Retinal pigment epithelial cell (primary cell): ENCODE measurements around the gene RAPGEF4.

Experiments
- DNase-seq: peaks from one replicate; pipeline ENCODE4 v3.0.0-alpha.2; 2010; ENCODE audit warnings: low read depth
- H3K4me3 ChIP-seq: 2 replicates; pipeline ENCODE4 v1.5.1; 2011; ENCODE audit warnings: mild to moderate bottlenecking, low read length, control low read depth, moderate library complexity
- CTCF ChIP-seq: conservative IDR thresholded peaks from 2 replicates; pipeline ENCODE4 v1.5.1; 2011; ENCODE audit warnings: low read depth, low read length, control low read depth, inconsistent platforms

Gene RAPGEF4

GRCh38 chr2:172930871-172931255, 195.2 kb downstream of the RAPGEF4 start:
- H3K4me3 ChIP-seq: no peak overlapping the region
- no peak for DNase-seq
- no peak for TF ChIP-seq CTCF

- no peak for TF ChIP-seq CTCF
- no peak overlapping the region for H3K4me3 ChIP-seq
- no peak for DNase-seq
These were observed 195.7 kb downstream of the RAPGEF4 start for GRCh38 chr2:172931256-172931894.

- peak; percentile 79 for TF ChIP-seq CTCF
- no peak overlapping the region for H3K4me3 ChIP-seq
- no peak for DNase-seq
These were observed 196.4 kb downstream of the RAPGEF4 start for GRCh38 chr2:172931918-172932520.

GRCh38 chr2:172937884-172938712, 202.5 kb downstream of the RAPGEF4 start:
- DNase-seq: no peak
- H3K4me3 ChIP-seq: no peak overlapping the region
- no peak for TF ChIP-seq CTCF

GRCh38 chr2:172938713-172939375, 203.2 kb downstream of the RAPGEF4 start:
- no peak for DNase-seq
- H3K4me3 ChIP-seq: no peak overlapping the region
- TF ChIP-seq CTCF: no peak

GRCh38 chr2:172943539-172943938, 207.9 kb downstream of the RAPGEF4 start:
- no peak for DNase-seq
- no peak for TF ChIP-seq CTCF
- no peak overlapping the region for H3K4me3 ChIP-seq
